ENCODE data around the gene PLA2G2D. TPM values are rescaled to one million over a fixed set of nuclear protein-coding genes. Genes with fewer than 3 reads are reported as not detected.

PLA2G2D gene
- polyA plus RNA-seq, 3 donors, result 0.08 TPM; not detected in 1

- WGBS (ENCODE audit: insufficient coverage), result 92% methylated on average over 13 of the region's 18 CpGs
- H3K4me1 ChIP-seq (ENCODE audit: control insufficient read depth in 1 of 2, insufficient read depth in 2 of 2, low read length in 2 of 2), result peaks cover 30 to 33% of the 10 kb centered on the region in 2 donors
- intact Hi-C loops (cut with micrococcal nuclease), result loop anchor here in 1 of 2 donors (5.0 kb wide), 2 partner anchors 52 to 237 kb away; no protein-coding TSS in a partner anchor
- H3K9me3 ChIP-seq (replicated peaks in 1 of 2; ENCODE audit: control insufficient read depth in 1 of 2, insufficient read depth in 1 of 2, low read length in 2 of 2), result peaks cover 30 to 31% of the 10 kb centered on the region in 2 donors
- peaks cover 0 to 5% of the 10 kb centered on the region in 2 donors for H3K27me3 ChIP-seq (ENCODE audit: control insufficient read depth in 2 of 2, insufficient read depth in 2 of 2, low read length in 2 of 2)
- no peaks in the 10 kb centered on the region for H3K36me3 Mint-ChIP-seq
- peaks cover 28% of the 10 kb centered on the region for H3K4me1 Mint-ChIP-seq
- peak overlapping the region in 1 of 2 donors; percentile 18 for H3K4me3 Mint-ChIP-seq
- H3K79me2 ChIP-seq (ENCODE audit: insufficient read depth, low read length), result no peaks in the 10 kb centered on the region
- no peak for DNase-seq
- no peak overlapping the region for H3K9ac ChIP-seq (ENCODE audit: insufficient read depth, low read length, poor library complexity, severe bottlenecking)
- no peak overlapping the region for H3K4me3 ChIP-seq (replicated peaks in 1 of 3; ENCODE audit: low read depth in 2 of 3, low read length in 3 of 3)
- H3K9me3 Mint-ChIP-seq, result peaks cover 21 to 36% (median 29%) of the 10 kb centered on the region in 7 donors
- H2AFZ ChIP-seq (ENCODE audit: insufficient read depth, low read depth, low read length, poor library complexity, severe bottlenecking), result no peak overlapping the region
- H3K36me3 ChIP-seq (replicated peaks in 1 of 2; ENCODE audit: control insufficient read depth in 1 of 2, insufficient read depth in 2 of 2, low read length in 2 of 2), result no peaks in the 10 kb centered on the region
- H3K27me3 Mint-ChIP-seq (ENCODE audit: low read depth in 3 of 3), result peaks cover 3 to 14% (median 9%) of the 10 kb centered on the region in 3 donors
- peak overlapping the region; percentile 75 to 97 (median 95) for H3K27ac Mint-ChIP-seq
- H4K20me1 ChIP-seq (ENCODE audit: insufficient read depth, low read length), result no peaks in the 10 kb centered on the region
- H3K4me2 ChIP-seq (replicated peaks; ENCODE audit: extremely low read depth, low read length, poor library complexity, severe bottlenecking), result no peak overlapping the region
- no peak for TF ChIP-seq CTCF (IDR thresholded peaks at IDR 0.05)
- H3K27ac ChIP-seq (ENCODE audit: low read depth in 1 of 2, low read length in 2 of 2), result peak overlapping the region; percentile 67 to 68
These were observed 35.0 kb upstream of the PLA2G2D start for GRCh38 chr1:20154301-20154831.

GRCh38 chr1:20153000-20153418, 33.7 kb upstream of the PLA2G2D start:
- H3K4me3 ChIP-seq (replicated peaks in 1 of 3; ENCODE audit: low read depth in 2 of 3, low read length in 3 of 3), result no peak overlapping the region
- Mint-ChIP-seq H3K36me3 (no peaks in the 10 kb centered on the region), H3K27ac (peak overlapping the region; percentile 75 to 97 (median 95)), H3K27me3 (ENCODE audit: low read depth in 3 of 3) (peaks cover 4 to 17% (median 8%) of the 10 kb centered on the region in 3 donors), H3K9me3 (peaks cover 12 to 24% (median 16%) of the 10 kb centered on the region in 7 donors), H3K4me1 (peaks cover 28% of the 10 kb centered on the region), H3K4me3 (peak overlapping the region in 1 of 2 donors; percentile 9)
- no peaks in the 10 kb centered on the region for H3K79me2 ChIP-seq (ENCODE audit: insufficient read depth, low read length)
- peak overlapping the region; percentile 59 for H3K4me2 ChIP-seq (replicated peaks; ENCODE audit: extremely low read depth, low read length, poor library complexity, severe bottlenecking)
- H3K27ac ChIP-seq (ENCODE audit: low read depth in 1 of 2, low read length in 2 of 2), result peak overlapping the region; percentile 67 to 68
- peaks cover 30 to 33% of the 10 kb centered on the region in 2 donors for H3K4me1 ChIP-seq (ENCODE audit: control insufficient read depth in 1 of 2, insufficient read depth in 2 of 2, low read length in 2 of 2)
- no peak for TF ChIP-seq CTCF (IDR thresholded peaks at IDR 0.05)
- DNase-seq, result peak; percentile 6 to 22 (median 19)
- no peaks in the 10 kb centered on the region for H3K36me3 ChIP-seq (replicated peaks in 1 of 2; ENCODE audit: control insufficient read depth in 1 of 2, insufficient read depth in 2 of 2, low read length in 2 of 2)
- peaks cover 16 to 17% of the 10 kb centered on the region in 2 donors for H3K9me3 ChIP-seq (replicated peaks in 1 of 2; ENCODE audit: control insufficient read depth in 1 of 2, insufficient read depth in 1 of 2, low read length in 2 of 2)
- peaks cover 0 to 5% of the 10 kb centered on the region in 2 donors for H3K27me3 ChIP-seq (ENCODE audit: control insufficient read depth in 2 of 2, insufficient read depth in 2 of 2, low read length in 2 of 2)
- no peak overlapping the region for H3K9ac ChIP-seq (ENCODE audit: insufficient read depth, low read length, poor library complexity, severe bottlenecking)
- H4K20me1 ChIP-seq (ENCODE audit: insufficient read depth, low read length), result no peaks in the 10 kb centered on the region
- H2AFZ ChIP-seq (ENCODE audit: insufficient read depth, low read depth, low read length, poor library complexity, severe bottlenecking), result peak overlapping the region; percentile 83
- intact Hi-C loops (cut with micrococcal nuclease), result loop anchor here (1.0 to 5.0 kb wide), 4 partner anchors 51 to 236 kb away; no protein-coding TSS in a partner anchor
- WGBS (ENCODE audit: insufficient coverage), result 24% methylated on average over 6 of the region's 6 CpGs

Data from CD14-positive monocyte (primary cell).